GM19324 (cell line): ENCODE results near the gene TLK2.
A peak's percentile ranks its signal among the peaks of the same experiment; 100 is the strongest.
"Not testable (repeated sequence)": the region's sequence is repeated elsewhere in the genome, so short reads cannot be mapped to it uniquely, and the experiment has no call there.

ENCODE experiments used
- ATAC-seq: cut with Tn5 transposase; IDR thresholded peaks from one replicate; pipeline ENCODE4 v1.9.1; 2021; ENCODE audit warnings: mild to moderate bottlenecking, moderate library complexity; ENCODE audit not compliant: unreplicated experiment, low FRiP score

Gene TLK2

GRCh38 chr17:62478424-62478879 is at the start of gene TLK2:
TSS of gene TLK2 (plus strand) at chr17:62478825. CDS start at chr17:62481126, 2,301 bp downstream.
- peak; percentile 82 for ATAC-seq

GRCh38 chr17:62435251-62435650 is 43.4 kb upstream of the TLK2 start:
- not testable (repeated sequence) for ATAC-seq

GRCh38 chr17:62441181-62441580 is 37.4 kb upstream of the TLK2 start:
- not testable (repeated sequence) for ATAC-seq

- ATAC-seq, result no peak
These were observed 34.6 kb upstream of the TLK2 start for GRCh38 chr17:62444063-62444462.

GRCh38 chr17:62445791-62446190 is 32.8 kb upstream of the TLK2 start:
- not testable (repeated sequence) for ATAC-seq

GRCh38 chr17:62452195-62452594 is 26.4 kb upstream of the TLK2 start:
- ATAC-seq, result not testable (repeated sequence)

- ATAC-seq, result not testable (repeated sequence)
These were observed 25.6 kb upstream of the TLK2 start for GRCh38 chr17:62453041-62453440.

- ATAC-seq, result peak; percentile 12
These were observed 25.0 kb upstream of the TLK2 start for GRCh38 chr17:62453656-62454055.

- ATAC-seq, result peak; percentile 45
These were observed 24.5 kb upstream of the TLK2 start for GRCh38 chr17:62454111-62454510.

- ATAC-seq, result no peak
These were observed 22.6 kb upstream of the TLK2 start for GRCh38 chr17:62456016-62456415.

- peak; percentile 41 for ATAC-seq
These were observed 20.1 kb upstream of the TLK2 start for GRCh38 chr17:62458483-62458882.

GRCh38 chr17:62464422-62464821 is 14.2 kb upstream of the TLK2 start:
- ATAC-seq, result not testable (repeated sequence)

GRCh38 chr17:62465271-62465670 is 13.4 kb upstream of the TLK2 start:
- ATAC-seq, result not testable (repeated sequence)

GRCh38 chr17:62470666-62471379 is 7.8 kb upstream of the TLK2 start:
- ATAC-seq, result not testable (repeated sequence)

- ATAC-seq, result not testable (repeated sequence)
These were observed 7.2 kb upstream of the TLK2 start for GRCh38 chr17:62471380-62471880.

GRCh38 chr17:62473030-62473982 is 5.3 kb upstream of the TLK2 start:
- ATAC-seq, result not testable (repeated sequence)

GRCh38 chr17:62477111-62477510 is 1.5 kb upstream of the TLK2 start:
- not testable (repeated sequence) for ATAC-seq

GRCh38 chr17:62477718-62478408 is 762 bp upstream of the TLK2 start:
- ATAC-seq, result peak; percentile 34

GRCh38 chr17:62478880-62479638 is 434 bp downstream of the TLK2 start:
- ATAC-seq, result peak; percentile 37
